Dermis microvascular lymphatic vessel endothelial cell (primary cell): Measurements from ENCODE around the gene PLA2G4F. TPM values are rescaled to one million over a fixed set of nuclear protein-coding genes. Genes with fewer than 3 reads are reported as not detected.

Experiments used
- DNase-seq, 2 donors: peaks; one replicate each; pipeline versions ENCODE4 v3.0.0 to v3.0.0-alpha.2; 2010; ENCODE audit warnings: low read depth in 2 of 2
- total RNA-seq: library from RNA; depleted of rRNA; stranded (reverse); fragments of >200 nt; gene quantifications from 2 replicates; pipeline ENCODE4 v1.2.1, GENCODE V29; 2014

The PLA2G4F gene, protein sequence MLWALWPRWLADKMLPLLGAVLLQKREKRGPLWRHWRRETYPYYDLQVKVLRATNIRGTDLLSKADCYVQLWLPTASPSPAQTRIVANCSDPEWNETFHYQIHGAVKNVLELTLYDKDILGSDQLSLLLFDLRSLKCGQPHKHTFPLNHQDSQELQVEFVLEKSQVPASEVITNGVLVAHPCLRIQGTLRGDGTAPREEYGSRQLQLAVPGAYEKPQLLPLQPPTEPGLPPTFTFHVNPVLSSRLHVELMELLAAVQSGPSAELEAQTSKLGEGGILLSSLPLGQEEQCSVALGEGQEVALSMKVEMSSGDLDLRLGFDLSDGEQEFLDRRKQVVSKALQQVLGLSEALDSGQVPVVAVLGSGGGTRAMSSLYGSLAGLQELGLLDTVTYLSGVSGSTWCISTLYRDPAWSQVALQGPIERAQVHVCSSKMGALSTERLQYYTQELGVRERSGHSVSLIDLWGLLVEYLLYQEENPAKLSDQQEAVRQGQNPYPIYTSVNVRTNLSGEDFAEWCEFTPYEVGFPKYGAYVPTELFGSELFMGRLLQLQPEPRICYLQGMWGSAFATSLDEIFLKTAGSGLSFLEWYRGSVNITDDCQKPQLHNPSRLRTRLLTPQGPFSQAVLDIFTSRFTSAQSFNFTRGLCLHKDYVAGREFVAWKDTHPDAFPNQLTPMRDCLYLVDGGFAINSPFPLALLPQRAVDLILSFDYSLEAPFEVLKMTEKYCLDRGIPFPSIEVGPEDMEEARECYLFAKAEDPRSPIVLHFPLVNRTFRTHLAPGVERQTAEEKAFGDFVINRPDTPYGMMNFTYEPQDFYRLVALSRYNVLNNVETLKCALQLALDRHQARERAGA
- not detected in 2 replicates for total RNA-seq

DNA sequence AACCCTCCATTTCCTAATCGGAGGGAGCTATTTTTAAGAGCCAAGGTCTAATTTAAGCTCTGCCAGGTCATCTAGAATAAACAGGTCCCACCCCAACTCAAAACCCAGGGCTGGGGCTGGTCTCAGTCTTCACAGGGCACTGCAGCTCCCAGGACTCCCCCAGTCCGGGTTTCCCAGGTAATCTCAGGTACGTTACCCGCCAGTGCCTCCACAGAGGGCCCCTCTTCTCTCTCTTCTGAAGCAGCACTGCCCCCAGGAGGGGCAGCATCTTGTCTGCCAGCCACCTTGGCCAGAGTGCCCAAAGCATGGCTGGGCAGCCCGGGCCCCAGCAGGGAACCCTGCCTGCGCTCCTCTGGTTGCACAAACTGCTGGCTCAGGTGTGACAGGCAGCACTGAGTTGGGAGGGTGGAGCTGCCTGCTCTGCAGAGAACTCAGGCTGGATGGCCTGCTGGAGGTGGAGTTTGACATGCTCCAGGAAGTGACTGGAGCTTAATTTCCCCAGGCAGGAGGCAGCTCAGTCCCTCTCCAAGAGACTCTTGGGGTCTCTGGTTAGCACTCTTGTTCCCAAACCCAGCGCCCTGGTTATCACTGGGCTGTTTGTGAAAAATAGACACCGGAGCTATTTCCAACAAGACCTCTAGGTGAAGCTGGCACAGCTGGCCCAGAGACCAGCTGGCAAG, at the start of gene PLA2G4F:
Gene PLA2G4F, minus strand, starts transcription at position 394 of the 680 bp plus-strand sequence. Its CDS starts 87 bp downstream, at position 307.
- no peak for DNase-seq

DNA sequence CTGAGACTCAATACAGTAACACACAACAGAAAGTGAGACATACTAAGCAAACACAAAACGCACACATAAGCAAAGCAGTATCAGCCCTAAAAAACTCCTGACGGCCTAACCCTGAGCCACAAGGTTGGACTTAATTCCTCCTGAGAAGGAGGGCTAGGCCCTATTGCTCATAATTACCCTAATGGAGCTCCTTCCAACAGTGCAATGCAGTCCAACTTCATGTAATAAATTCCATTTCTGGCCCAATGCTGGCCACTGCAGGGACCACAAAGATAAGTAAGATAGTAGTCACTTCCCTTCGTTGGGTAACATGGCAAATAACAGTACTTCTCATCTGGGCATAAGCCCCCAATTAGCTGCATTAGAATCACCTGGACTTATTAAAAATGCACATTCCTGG, 47.5 kb upstream of the PLA2G4F start:
- DNase-seq, result no peak

DNA sequence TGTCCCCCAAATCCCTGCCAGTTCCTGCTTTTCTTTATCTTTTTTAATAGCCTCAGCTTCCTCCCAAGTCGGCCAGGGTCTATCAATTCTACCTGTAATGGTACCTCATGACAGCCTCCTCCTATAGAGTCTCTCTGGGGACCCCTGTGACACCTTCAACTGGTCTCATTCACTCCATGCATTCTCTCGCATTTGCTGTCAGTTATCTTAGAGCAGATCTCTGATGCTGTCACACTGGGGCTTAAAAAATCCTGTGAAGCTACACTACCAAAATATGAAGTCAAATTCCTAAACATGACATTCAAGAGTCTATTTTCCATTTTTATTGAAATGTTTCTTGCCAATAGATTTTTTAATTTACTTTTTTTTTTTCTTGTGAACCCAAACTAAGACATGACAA, 46.2 kb upstream of the PLA2G4F start:
- no peak for DNase-seq

DNA sequence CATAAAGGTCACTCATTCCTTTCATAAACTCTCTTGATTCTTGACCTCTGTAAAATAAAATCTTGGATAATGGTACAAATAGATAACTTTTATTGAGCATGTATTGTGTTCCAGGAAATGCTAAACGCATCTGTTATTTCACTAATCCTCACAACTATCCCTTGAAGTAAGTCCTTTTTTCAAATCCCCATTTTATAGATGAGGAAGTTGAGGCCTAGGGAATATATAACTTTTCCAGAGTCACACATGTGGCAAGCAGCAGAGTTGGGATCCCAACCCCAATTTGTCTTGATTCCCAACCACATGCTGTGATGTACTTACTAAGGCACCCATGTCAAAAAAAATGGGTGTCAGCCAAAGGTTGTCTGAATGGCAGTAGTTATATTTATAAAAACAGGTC, 45.4 kb upstream of the PLA2G4F start:
- DNase-seq, result no peak

DNA sequence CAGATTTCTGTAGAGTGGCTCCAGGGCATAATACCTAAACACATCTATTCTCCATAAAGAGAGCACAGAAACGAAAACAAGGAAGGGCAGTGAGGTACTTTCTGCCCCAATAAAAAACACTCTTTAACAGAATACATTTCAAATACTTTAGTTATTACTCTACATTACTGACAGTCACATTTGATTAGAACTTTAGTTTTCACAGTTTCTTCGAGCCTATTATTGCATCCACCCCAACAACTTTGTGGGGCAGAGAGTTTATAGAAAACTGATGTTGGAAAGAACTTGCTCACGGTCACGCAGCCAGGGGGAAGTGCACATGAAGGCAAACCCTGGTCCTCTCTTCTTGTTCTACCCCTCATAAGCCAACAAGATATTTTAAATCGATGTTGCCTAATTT, 42.7 kb upstream of the PLA2G4F start:
- no peak for DNase-seq

DNA sequence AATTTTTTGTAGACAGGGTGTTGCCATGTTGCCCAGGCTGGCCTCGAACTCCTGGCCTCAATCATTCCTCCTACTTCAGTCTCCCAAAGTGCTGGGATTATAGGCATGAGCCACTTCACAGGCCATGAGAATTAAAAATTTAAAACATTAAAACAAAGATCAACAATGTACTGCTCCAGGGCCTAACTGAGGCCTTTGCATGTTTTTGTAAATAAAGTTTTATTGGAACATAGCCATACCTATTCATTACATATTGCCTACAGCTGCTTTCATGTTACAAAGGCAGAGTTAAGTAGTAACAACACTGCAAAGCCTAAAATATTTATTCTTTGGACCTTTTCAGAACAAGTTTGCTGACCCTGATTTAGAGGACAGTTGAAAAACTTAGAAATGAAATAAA, 42.1 kb upstream of the PLA2G4F start:
- no peak for DNase-seq

DNA sequence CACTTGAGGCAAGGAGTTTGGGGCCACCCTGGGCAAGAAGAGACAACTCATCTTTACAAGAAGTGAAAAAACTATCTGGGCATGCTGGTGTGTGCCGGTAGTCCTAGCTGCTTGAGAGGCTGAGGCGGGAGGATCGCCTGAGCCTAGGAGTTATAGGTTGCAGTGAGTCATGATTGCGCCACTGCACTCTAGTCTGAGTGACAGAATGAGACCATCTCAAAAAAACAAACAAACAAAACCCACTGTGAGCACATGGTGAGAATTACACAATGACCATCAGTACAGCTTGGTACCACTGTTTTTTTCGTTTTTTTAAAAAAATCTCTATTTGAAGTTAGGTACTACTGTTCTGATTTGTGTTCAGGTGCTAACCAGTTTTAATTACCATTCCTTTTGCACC, 38.1 kb upstream of the PLA2G4F start:
- DNase-seq, result no peak

DNA sequence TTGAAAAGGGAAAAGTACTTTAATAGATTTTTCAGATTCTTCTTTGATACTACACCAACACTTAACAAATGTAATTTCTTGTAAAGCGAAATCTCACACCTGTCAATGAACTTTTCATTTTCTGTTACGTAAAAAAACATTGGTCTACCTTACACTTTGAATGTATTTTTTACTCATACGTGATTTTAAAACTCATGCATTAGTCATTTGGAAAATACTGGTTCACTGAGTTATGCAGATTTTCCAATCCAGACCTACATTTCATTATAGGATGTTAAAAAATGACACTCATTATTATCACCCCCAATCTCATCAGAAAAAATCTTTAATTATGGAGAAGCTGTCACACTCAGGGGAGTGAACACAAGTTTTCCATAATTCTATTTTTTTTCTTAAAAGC, 36.9 kb upstream of the PLA2G4F start:
- no peak for DNase-seq

DNA sequence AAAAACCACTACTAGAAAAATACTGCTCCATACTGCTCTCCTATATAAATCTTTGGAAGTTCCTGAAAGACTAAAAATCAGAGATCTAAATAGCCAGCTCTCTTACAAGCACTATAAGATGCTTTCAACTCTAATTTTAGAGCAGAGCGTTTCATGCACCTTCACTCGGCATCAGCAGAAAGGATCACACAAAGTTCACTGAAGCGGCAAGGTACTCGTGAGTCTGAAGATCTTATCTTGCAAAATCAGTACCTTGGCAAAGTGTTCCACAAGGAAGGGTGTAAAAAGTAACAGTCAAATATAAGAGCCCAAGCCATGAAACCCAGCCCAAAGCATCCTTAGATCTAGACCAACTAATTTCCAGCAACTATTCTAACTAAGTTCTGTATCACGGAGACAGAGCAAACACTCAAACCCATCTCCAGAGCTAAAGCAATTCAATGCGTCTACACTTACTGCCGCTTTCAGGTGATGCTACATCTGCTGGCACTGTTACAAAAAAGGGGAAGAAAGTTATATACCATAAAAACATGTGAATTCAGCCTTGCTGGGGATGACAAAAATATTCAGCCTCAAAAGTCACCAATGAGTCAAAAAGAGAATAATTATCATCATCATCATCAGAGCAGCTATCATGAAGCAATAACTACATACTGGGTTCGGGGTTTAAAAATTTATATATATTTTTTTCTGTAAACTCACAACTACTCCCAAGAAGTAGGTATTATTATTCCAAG, 35.3 kb upstream of the PLA2G4F start:
- DNase-seq, result no peak

DNA sequence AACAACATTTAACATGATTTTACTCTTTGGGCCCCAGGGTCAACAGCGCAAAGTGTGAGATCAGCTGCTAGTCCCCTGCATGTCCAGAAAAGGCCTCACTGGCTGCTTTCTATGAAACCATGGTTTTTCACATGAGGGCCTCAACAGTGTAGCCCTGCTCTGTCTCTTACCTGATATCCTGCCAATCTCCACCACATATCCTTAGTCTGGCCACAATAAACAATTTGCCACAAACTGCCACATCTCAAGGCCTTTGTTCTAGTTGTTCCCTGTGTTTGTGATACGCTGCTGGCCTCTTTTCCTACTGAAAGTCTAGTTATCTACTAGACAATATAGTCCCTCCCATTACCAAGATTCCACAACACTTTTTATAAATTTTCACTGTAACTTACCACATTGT, 33.9 kb upstream of the PLA2G4F start:
- no peak for DNase-seq

DNA sequence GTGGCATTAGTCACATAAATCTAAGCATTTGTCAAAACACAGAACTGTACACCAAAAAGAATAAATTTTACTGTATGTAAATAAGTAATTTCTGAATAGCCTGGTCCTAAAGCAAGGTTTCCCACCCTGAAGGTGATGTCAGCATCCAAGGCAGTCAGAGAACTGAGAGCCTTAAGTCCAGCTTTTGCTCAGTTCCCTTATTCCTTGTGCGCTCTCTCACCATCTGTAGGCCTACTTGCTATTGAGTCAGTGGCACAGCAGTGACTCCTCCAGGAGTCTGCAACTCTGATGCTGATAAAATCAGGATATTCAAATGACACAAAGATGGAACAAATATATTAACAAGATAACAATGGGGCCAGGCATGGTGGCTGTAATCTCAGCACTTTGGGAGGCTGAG, 29.4 kb upstream of the PLA2G4F start:
- no peak for DNase-seq

DNA sequence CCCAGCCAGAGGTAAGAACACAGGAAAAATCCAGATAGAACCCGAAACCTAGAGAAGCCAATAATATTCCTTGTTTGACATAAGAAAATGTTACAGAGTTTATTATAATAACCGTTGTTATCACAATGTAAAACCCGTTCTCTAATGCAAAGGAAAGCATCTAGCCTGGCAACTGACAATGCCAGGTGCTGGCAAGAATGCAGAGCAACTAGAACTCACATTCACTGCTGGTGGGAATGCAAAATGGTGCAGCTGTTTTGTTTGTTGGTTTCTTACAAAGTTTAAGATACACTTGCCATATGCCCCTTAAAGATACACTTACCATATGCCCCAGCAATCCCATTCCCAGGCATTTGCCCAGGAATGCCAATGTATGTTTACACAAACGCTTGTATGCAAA, 28.3 kb upstream of the PLA2G4F start:
- DNase-seq, result no peak

DNA sequence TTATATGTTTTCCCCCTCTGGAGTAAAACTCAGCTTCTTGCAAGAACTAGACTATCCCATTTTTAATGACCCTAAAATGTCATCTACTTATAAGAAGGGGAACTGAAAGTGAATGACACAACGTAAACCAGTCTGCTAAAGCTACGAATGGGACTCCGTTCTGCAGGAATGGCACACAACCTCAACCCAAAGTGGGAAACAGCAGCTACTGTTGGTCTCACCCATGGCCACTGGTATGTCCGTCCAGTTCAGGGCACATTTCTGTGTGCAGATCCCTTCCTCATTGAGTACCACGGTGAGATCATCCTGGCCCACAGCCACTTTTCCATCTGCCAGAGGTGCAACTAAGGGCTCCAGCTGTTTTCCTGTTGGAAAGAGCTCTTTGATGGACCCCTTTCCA, 27.9 kb upstream of the PLA2G4F start:
- peak; percentile 78 to 88 for DNase-seq

DNA sequence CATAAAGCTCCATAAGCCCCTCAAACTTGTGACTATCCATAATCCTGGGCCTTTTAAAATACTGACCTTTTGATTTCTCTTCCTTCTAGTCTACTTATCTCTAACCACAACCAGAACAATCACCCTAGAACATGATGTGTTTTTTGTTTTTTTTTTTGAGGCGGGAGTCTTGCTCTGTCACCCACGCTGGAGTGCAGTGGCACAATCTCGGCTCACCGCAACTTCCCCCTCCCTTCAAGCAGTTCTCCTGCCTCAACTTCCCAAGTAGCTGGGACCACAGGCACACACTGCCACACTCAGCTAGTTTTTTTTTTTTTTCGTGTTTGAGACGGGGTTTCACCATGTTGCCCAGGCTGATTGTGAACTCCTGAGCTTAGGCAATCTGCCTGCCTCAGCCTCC, 26.5 kb upstream of the PLA2G4F start:
- no peak for DNase-seq

DNA sequence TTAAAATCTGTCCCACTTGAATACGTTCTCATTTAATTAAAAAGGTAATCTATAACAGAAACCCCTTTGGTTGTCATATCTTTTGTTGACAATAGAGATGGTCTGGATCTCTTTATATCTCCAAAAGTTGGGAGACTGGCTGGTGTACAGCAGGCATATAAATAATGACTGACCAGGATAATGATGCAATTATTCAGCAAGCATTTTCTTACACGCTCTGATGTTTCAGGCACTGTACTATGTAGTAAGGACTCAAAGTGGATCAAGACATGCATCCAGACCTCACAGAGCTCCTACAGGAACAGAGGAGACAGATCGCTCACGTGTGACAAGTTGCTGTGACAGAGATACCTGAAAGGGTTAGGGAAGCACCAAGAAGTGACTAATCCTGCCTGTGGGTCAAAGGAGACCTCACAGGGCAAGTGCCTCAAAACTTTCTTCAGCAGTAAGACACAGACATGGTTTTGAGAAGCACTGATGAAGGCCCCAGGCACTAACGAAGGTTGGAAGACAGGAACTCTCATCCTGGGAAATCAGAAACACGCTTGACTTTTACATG, 26.0 kb upstream of the PLA2G4F start:
- DNase-seq, result no peak

DNA sequence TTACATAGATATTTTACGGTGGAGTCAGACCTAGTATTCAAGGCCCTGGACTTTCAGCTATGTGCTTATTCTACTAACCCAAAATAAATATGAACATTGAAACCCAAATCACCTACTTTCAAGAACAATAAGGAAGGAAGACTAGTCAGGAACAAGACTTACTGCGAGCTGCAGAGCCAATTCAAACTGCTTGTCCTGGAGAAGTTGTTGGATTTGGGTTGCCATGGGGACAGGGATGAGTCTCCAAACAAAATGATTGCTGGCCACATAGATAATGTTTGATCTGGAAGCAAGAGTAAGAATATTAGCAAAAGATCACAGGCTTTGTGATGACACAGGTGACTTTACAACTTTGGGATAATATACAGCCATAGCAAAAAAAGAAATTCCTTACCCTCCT, 21.6 kb upstream of the PLA2G4F start:
- no peak for DNase-seq

DNA sequence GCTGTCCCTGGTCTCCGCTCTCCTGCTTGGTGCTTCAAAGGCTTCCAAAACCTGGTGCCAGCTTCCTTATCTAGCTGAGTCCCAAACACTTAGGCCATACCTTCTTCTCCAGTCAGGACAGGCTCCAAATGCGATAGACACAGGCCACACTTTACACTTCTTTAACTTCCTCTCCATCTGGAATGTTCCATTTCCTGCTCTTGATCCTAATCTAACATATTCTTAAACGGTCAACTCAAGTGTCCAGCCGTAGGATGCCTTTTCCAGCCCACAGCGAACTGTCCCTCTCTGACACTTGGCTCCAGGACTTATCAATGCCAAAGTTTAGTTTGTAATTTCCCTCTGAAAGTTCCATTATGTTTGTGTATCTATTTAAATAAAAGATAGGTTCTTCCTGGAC, 19.2 kb upstream of the PLA2G4F start:
- DNase-seq, result peak in 1 of 2 donors; percentile 56

DNA sequence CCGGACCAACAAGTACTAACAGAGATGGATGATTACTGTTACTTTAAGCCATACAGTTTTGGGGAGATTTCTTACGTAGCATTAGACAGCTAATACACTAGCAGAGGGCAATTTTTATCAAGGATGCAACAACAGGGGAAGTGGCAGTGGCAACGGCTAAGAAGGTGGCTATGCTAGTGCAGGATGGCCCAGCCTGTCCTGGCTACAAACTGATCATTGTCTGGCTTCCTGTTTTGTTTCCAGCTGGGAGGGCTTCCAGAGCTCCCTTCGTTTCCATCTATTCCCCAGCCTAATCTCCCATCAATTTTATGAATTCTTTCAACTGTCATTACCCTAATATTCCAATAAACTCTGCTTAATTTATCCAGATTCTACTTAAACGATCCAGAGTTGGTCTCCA, 16.0 kb upstream of the PLA2G4F start:
- peak; percentile 49 to 56 for DNase-seq

DNA sequence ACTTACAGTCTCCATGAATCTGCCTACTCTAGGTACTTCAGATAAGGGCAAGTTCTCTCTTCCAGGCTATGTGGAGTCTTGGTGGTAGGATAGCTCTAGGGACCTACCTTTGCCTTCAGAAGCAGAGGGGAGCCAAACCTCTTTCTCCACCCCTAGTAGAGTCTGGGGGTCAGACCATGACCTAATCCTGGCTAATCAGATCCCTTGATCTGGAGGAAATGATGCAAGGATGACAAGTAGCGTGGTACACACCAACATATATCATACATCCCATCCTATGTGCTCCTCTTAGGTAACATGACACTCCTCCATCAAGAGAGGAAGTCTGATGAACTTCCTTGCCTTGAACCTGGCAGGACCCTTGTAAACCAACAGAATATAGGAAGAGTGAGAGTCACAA, 15.4 kb upstream of the PLA2G4F start:
- no peak for DNase-seq

DNA sequence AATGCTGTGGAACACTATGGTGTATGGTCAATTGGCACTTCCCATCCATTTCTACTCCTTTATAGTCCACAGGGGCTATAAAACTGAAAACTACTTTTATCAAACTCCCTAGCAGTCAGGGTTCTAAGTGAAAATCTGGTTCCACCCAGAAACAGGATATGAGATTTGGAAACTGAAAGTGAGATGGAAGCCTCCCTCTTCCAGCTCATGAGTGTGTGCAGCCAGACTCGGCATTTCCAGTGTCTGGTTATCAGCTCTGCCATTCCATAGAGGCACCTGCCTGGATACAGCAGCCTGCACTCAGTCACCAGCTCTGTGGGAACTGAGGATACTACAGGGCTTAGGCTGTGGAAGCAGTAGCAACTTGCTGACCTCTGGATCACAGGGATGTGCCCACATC, 14.7 kb upstream of the PLA2G4F start:
- no peak for DNase-seq

DNA sequence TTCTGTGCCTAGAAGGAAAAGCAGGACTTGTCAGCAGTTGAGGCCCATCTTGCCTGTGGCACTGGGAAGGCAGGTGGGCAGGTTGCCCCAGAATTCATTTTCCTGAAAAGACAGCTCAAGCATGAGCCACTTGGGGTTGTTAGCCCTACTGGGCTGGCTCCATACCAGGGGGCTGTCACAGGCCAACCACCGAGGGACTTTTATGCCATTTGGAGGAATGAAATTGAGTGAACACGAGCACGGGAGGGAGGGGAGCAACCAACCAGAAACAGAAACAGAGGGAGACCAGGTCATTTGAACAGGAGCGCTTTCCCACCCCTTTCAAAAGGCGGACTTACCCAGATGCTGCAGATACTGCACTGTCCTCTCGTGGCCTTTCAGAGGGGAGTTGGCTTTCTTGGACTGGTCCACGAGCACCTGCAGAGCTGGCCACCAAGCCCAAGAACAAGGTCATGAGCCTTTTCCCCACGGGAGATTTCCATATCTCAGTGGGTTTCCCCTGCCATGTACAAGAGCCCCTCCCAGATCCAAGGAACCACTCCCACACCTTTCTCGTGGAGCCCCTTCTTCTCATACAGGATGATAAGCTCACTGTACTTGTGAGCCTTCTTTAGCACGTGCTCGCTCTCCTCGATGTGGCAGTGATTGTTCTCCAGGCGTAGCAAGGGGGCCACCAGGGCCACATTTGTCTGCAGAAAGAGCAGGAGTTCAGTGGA, 9.9 kb upstream of the PLA2G4F start:
- no peak for DNase-seq
